Parathyroid adenoma (tissue), 2 donors: ENCODE results near the gene BSN.

Experiments used
- H2AFZ ChIP-seq: fragments of 300-600 bp; sonication (generic); one replicate; pipeline ENCODE4 v1.7.0; 2017; ENCODE audit warnings: antibody characterized with exemption, mild to moderate bottlenecking
- H3K27ac ChIP-seq: fragments of 300-600 bp; sonication (generic); one replicate; pipeline ENCODE4 v1.7.0; 2017
- H3K27me3 ChIP-seq: fragments of 300-600 bp; sonication (generic); one replicate; pipeline ENCODE4 v1.7.0; 2017; ENCODE audit warnings: low read length; ENCODE audit not compliant: control insufficient read depth, insufficient read depth
- H3K36me3 ChIP-seq: fragments of 300-600 bp; sonication (generic); one replicate; pipeline ENCODE4 v1.7.0; 2017; ENCODE audit warnings: low read length; ENCODE audit not compliant: control insufficient read depth, insufficient read depth
- H3K4me1 ChIP-seq: fragments of 300-600 bp; sonication (generic); one replicate; pipeline ENCODE4 v1.7.0; 2017; ENCODE audit warnings: control low read depth
- H3K4me2 ChIP-seq: fragments of 300-600 bp; sonication (generic); one replicate; pipeline ENCODE4 v1.7.0; 2017; ENCODE audit warnings: low read length
- H3K4me3 ChIP-seq: fragments of 300-600 bp; sonication (generic); one replicate; pipeline ENCODE4 v1.7.0; 2017; ENCODE audit warnings: low read depth, low read length
- H3K79me2 ChIP-seq: fragments of 300-600 bp; sonication (generic); one replicate; pipeline ENCODE4 v1.7.0; 2017; ENCODE audit warnings: control low read depth
- H3K9ac ChIP-seq: fragments of 300-600 bp; sonication (generic); one replicate; pipeline ENCODE4 v1.7.0; 2017; ENCODE audit warnings: mild to moderate bottlenecking
- H3K9me3 ChIP-seq: fragments of 300-600 bp; sonication (generic); one replicate; pipeline ENCODE4 v1.7.0; 2017; ENCODE audit warnings: low read length; ENCODE audit not compliant: control insufficient read depth
- TF ChIP-seq, protein P1 (sequence below): fragments of 300-600 bp; sonication (generic); IDR thresholded peaks from one replicate; pipeline ENCODE4 v1.7.0; 2017; ENCODE audit warnings: antibody characterized with exemption, mild to moderate bottlenecking
- donor health status: primary hyperparathyroidism.

BSN gene

DNA sequence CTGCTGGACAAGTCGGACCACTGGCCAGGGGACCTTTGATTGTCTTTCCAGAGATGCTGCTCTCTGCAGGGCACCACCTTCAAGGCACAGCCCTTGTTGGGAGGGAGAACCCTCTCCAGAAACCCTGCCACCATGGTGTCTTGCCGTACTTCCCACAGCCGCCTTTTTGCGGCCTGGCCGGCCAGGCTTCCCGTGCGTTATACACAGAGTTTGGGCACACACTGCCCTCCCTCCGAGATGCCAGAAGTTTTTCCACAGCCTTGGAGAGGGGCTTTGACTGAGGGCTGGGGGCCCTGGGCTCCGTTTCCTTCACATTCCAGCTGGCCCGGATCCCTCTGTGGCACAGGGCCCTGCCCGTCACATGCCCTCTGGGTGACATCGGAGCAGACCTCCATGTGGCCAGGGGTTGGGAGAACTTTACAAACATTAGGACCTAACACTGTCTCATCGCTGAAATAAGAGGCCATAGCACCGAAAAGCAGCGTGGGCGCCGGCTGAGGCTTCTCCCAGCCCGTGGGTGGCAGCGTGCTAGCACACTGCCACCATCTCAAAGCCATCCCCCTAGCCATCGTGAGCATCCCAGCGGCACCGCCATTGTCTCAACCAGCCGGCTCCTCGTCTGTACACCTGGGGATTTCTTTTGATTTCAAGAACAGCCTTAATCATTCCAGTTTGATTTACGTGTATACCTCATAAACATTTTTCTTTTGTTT, 113.6 kb downstream of the BSN start:
- no peak overlapping the region for H3K27ac ChIP-seq

DNA sequence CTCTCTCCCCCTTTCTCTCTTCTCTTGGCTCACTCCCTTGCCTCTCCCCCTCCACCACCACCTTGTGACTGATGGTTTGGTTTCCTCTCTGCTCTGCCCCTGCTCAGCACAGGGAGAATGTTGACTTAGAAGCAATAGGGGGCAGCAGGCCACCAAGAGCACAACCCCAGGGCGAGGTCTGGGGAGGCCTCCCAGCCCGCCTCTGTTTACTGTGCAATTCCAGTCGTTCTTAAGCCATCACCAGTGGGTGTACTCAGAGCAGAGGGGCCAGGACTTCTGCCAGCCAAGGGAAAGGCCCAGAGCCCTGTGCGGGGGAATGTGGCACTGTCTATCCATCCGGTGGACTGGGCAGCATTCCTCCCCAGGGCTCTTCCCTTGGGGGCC, 114.1 kb downstream of the BSN start:
- Histone ChIP-seq H3K27me3 (no peaks in the 10 kb centered on the region), H3K27ac (no peak overlapping the region), H3K9me3 (no peaks in the 10 kb centered on the region), H3K9ac (no peak overlapping the region), H3K4me3 (no peak overlapping the region), H3K4me1 (peaks cover 10% of the 10 kb centered on the region), H3K79me2 (peaks cover 7% of the 10 kb centered on the region), H3K36me3 (no peaks in the 10 kb centered on the region), H3K4me2 (no peak overlapping the region), H2AFZ (no peak overlapping the region)
- TF ChIP-seq, protein P1, sequence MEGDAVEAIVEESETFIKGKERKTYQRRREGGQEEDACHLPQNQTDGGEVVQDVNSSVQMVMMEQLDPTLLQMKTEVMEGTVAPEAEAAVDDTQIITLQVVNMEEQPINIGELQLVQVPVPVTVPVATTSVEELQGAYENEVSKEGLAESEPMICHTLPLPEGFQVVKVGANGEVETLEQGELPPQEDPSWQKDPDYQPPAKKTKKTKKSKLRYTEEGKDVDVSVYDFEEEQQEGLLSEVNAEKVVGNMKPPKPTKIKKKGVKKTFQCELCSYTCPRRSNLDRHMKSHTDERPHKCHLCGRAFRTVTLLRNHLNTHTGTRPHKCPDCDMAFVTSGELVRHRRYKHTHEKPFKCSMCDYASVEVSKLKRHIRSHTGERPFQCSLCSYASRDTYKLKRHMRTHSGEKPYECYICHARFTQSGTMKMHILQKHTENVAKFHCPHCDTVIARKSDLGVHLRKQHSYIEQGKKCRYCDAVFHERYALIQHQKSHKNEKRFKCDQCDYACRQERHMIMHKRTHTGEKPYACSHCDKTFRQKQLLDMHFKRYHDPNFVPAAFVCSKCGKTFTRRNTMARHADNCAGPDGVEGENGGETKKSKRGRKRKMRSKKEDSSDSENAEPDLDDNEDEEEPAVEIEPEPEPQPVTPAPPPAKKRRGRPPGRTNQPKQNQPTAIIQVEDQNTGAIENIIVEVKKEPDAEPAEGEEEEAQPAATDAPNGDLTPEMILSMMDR: no peak

More for the DNA sequence above, 113.6 kb downstream of the BSN start:
- TF ChIP-seq, protein P1: no peak
- Histone ChIP-seq H3K27me3 (no peaks in the 10 kb centered on the region), H3K79me2 (peaks cover 7% of the 10 kb centered on the region), H3K4me2 (no peak overlapping the region), H3K4me1 (peaks cover 7% of the 10 kb centered on the region), H2AFZ (no peak overlapping the region), H3K9me3 (no peaks in the 10 kb centered on the region), H3K36me3 (no peaks in the 10 kb centered on the region), H3K9ac (no peak overlapping the region), H3K4me3 (no peak overlapping the region)

GRCh38 chr3:49668861-49669260, 114.6 kb downstream of the BSN start:
- Histone ChIP-seq H3K79me2 (peaks cover 7% of the 10 kb centered on the region), H3K4me2 (no peak overlapping the region), H3K36me3 (no peaks in the 10 kb centered on the region), H3K4me3 (no peak overlapping the region), H3K27ac (no peak overlapping the region), H3K9me3 (no peaks in the 10 kb centered on the region), H3K27me3 (no peaks in the 10 kb centered on the region), H3K9ac (no peak overlapping the region), H3K4me1 (peaks cover 10% of the 10 kb centered on the region), H2AFZ (no peak overlapping the region)
- TF ChIP-seq, protein P1: no peak

GRCh38 chr3:49669352-49669751, 115.1 kb downstream of the BSN start:
- Histone ChIP-seq H3K27me3 (no peaks in the 10 kb centered on the region), H3K79me2 (peaks cover 4% of the 10 kb centered on the region), H3K9me3 (no peaks in the 10 kb centered on the region), H2AFZ (no peak overlapping the region), H3K4me2 (no peak overlapping the region), H3K4me1 (peaks cover 10% of the 10 kb centered on the region), H3K9ac (no peak overlapping the region), H3K27ac (no peak overlapping the region), H3K4me3 (no peak overlapping the region), H3K36me3 (no peaks in the 10 kb centered on the region)
- TF ChIP-seq, protein P1: no peak

DNA sequence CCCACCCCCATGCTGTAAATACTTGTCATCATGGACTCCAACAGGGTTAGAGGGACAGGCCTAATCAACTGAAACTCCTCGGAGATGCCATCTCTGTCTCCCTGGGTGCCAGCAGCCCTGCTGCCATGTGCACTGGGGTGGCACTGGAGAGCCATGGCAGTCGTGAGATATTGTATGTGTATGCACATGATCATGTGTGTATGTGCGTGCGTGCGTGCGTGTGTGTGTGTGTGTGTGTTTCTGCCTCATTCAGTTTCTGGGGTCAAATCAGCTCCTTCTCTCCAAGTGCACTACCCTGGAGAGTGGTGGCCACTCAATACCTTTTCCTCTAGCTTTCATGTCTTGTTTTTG, 116.6 kb downstream of the BSN start:
- peaks cover 17% of the 10 kb centered on the region for H3K4me1 ChIP-seq
- TF ChIP-seq, protein P1: no peak
- H3K27ac ChIP-seq: no peak overlapping the region
- H3K9ac ChIP-seq: no peak overlapping the region
- H2AFZ ChIP-seq: no peak overlapping the region
- no peaks in the 10 kb centered on the region for H3K79me2 ChIP-seq
- no peaks in the 10 kb centered on the region for H3K27me3 ChIP-seq
- H3K9me3 ChIP-seq: no peaks in the 10 kb centered on the region
- no peak overlapping the region for H3K4me3 ChIP-seq
- H3K4me2 ChIP-seq: no peak overlapping the region
- no peaks in the 10 kb centered on the region for H3K36me3 ChIP-seq
